Endothelial cell of umbilical vein (primary cell): ENCODE data around the gene ZNF3.

Experiments
- CTCF ChIP-seq, 2 donors: IDR thresholded peaks; 1 replicate in 1 of 2; 2 replicates in 1 of 2; pipeline ENCODE4 v1.5.1; 2011; ENCODE audit warnings: low read length in 2 of 2, mild to moderate bottlenecking in 2 of 2, moderate library complexity in 2 of 2, control low read depth in 1 of 2, inconsistent platforms in 1 of 2, low read depth in 1 of 2; ENCODE audit not compliant: insufficient read depth in 1 of 2; ENCODE audit errors: extremely low read depth in 1 of 2
- EZH2 ChIP-seq: IDR thresholded peaks from 2 replicates; pipeline ENCODE4 v1.6.1; 2012; ENCODE audit warnings: borderline replicate concordance, low read depth, mild to moderate bottlenecking, moderate library complexity, low read length, inconsistent platforms; ENCODE audit not compliant: severe bottlenecking
- FOS ChIP-seq: IDR thresholded peaks from 2 replicates; pipeline ENCODE4 v1.6.1; 2011; ENCODE audit warnings: mild to moderate bottlenecking, low read length, moderate library complexity, borderline replicate concordance; ENCODE audit not compliant: insufficient read depth
- GATA2 ChIP-seq: IDR thresholded peaks from 2 replicates; pipeline ENCODE4 v1.7.0; 2011; ENCODE audit warnings: low read depth, mild to moderate bottlenecking, moderate library complexity, mixed read lengths, low read length; ENCODE audit not compliant: insufficient read length, insufficient read depth
- MYC ChIP-seq: IDR thresholded peaks from one replicate; pipeline ENCODE4 v1.6.1; 2011; ENCODE audit warnings: mild to moderate bottlenecking, low read depth, low read length
- POLR2A ChIP-seq: IDR thresholded peaks from 2 replicates; pipeline ENCODE4 v1.6.1; 2012; ENCODE audit warnings: low read depth, mild to moderate bottlenecking, control low read depth, low read length
- POLR2AphosphoS5 ChIP-seq: IDR thresholded peaks from 2 replicates; pipeline ENCODE4 v1.6.1; 2012; ENCODE audit warnings: low read depth, mild to moderate bottlenecking, control low read depth, low read length, moderate library complexity; ENCODE audit not compliant: insufficient read depth

GRCh38 chr7:100040575-100040974, 40.9 kb downstream of the ZNF3 start:
- TF ChIP-seq CTCF (IDR thresholded peaks at IDR 0.05; ENCODE audit: extremely low read depth in 1 of 2, insufficient read depth in 1 of 2, low read depth in 1 of 2, low read length in 2 of 2) (no peak), EZH2 (no peak), MYC (no peak), GATA2 (no peak), FOS (no peak), POLR2A (no peak), POLR2AphosphoS5 (no peak)
